MCF 10A (cell line): ENCODE results near the gene ERMP1. TPM values are rescaled to one million over a fixed set of nuclear protein-coding genes. Genes with fewer than 3 reads are reported as not detected.

ENCODE experiments used
- BruUV-seq: library from RNA; stranded (reverse); fragments of 400-500 nt; replicated peaks from 2 replicates; lab custom pipeline; 2021; lab: Mats Ljungman, UMichigan
- CTCF ChIA-PET: fragments of 300-600 bp; sonication (Branson Sonifier 250); formaldehyde crosslinking; extraction: SDS; loops from one replicate; lab custom pipeline; 2021; ENCODE audit warnings: antibody characterized with exemption, inconsistent platforms; lab: Yijun Ruan, JAX
- POLR2A ChIA-PET: fragments of 300-600, 350-650 bp; sonication (Branson Sonifier 250); formaldehyde crosslinking; extraction: SDS; loops from one replicate; lab custom pipeline; 2020; ENCODE audit warnings: antibody characterized with exemption, inconsistent platforms; lab: Yijun Ruan, JAX
- DNase-seq: peaks from one replicate; pipeline ENCODE4 v3.0.0-alpha.2; 2018; ENCODE audit not compliant: unreplicated experiment
- H3K27ac Mint-ChIP-seq: one replicate; pipeline ENCODE4 v1.8.0; 2022; ENCODE audit warnings: mild to moderate bottlenecking, low read depth, mixed read lengths; ENCODE audit not compliant: unreplicated experiment
- H3K27me3 Mint-ChIP-seq: one replicate; pipeline ENCODE4 v1.8.0; 2022; ENCODE audit warnings: mixed read lengths; ENCODE audit not compliant: insufficient read depth, unreplicated experiment
- H3K36me3 Mint-ChIP-seq: one replicate; pipeline ENCODE4 v1.8.0; 2022; ENCODE audit warnings: mild to moderate bottlenecking, moderate library complexity, mixed read lengths; ENCODE audit not compliant: insufficient read depth, unreplicated experiment
- H3K4me1 Mint-ChIP-seq: one replicate; pipeline ENCODE4 v1.8.0; 2022; ENCODE audit warnings: mixed read lengths; ENCODE audit not compliant: insufficient read depth, unreplicated experiment
- H3K4me3 Mint-ChIP-seq: one replicate; pipeline ENCODE4 v1.8.0; 2022; ENCODE audit warnings: mild to moderate bottlenecking, moderate library complexity, mixed read lengths; ENCODE audit not compliant: unreplicated experiment
- H3K9me3 Mint-ChIP-seq: one replicate; pipeline ENCODE4 v1.8.0; 2022; ENCODE audit warnings: mixed read lengths; ENCODE audit not compliant: unreplicated experiment
- CTCF ChIP-seq: fragments of 200-600 bp; IDR thresholded peaks from one replicate; pipeline ENCODE4 v1.8.0; 2022; ENCODE audit warnings: antibody characterized with exemption, mild to moderate bottlenecking; ENCODE audit not compliant: unreplicated experiment
- intact Hi-C: fragments of 100-400 bp; cut with micrococcal nuclease; formaldehyde crosslinking; loops from 2 replicates; pipeline ENCODE4 v1.14.1; 2022
- total RNA-seq: library from RNA; stranded (reverse); gene quantifications from 2 replicates; pipeline ENCODE4 v1.2.3, GENCODE V29; 2022

ERMP1 gene
- total RNA-seq, 1 experiment from 2014 or later, result 17.2 TPM

- no TSS peak for BruUV-seq
- Mint-ChIP-seq H3K4me3 (no peak overlapping the region), H3K27me3 (no peaks in the 10 kb centered on the region), H3K4me1 (peaks cover 17% of the 10 kb centered on the region), H3K36me3 (no peaks in the 10 kb centered on the region), H3K27ac (no peak overlapping the region), H3K9me3 (peaks cover 8% of the 10 kb centered on the region)
- CTCF ChIA-PET, result interaction anchor here (7.9 kb wide), 1 partner anchor 14 kb away, joined by 43 read pairs; no protein-coding TSS in a partner anchor
- no peak for TF ChIP-seq CTCF
- intact Hi-C loops, result no loop called here
- DNase-seq, result no peak
- POLR2A ChIA-PET, result interaction anchor here (1.0 kb wide), 1 partner anchor 38 kb away, joined by 3 read pairs; no protein-coding TSS in a partner anchor
These were observed 39.6 kb upstream of the ERMP1 start for GRCh38 chr9:5872511-5872910.

GRCh38 chr9:5871785-5872184 is 38.9 kb upstream of the ERMP1 start:
- H3K4me1 Mint-ChIP-seq, result peaks cover 17% of the 10 kb centered on the region
- no peak overlapping the region for H3K4me3 Mint-ChIP-seq
- no TSS peak for BruUV-seq
- intact Hi-C loops, result no loop called here
- TF ChIP-seq CTCF, result no peak
- H3K27me3 Mint-ChIP-seq, result no peaks in the 10 kb centered on the region
- H3K36me3 Mint-ChIP-seq, result no peaks in the 10 kb centered on the region
- ChIA-PET POLR2A (interaction anchor here (0.6 kb wide), 1 partner anchor 66 kb away, joined by 3 read pairs; no protein-coding TSS in a partner anchor), CTCF (interaction anchor here (0.6 to 7.9 kb wide), 3 partner anchors 12 to 161 kb away, joined by 3 to 43 read pairs (median 3); no protein-coding TSS in a partner anchor)
- no peak for DNase-seq
- H3K27ac Mint-ChIP-seq, result no peak overlapping the region
- peaks cover 8% of the 10 kb centered on the region for H3K9me3 Mint-ChIP-seq

- Mint-ChIP-seq H3K4me1 (peaks cover 12% of the 10 kb centered on the region), H3K27ac (no peak overlapping the region), H3K36me3 (no peaks in the 10 kb centered on the region), H3K9me3 (peaks cover 8% of the 10 kb centered on the region), H3K27me3 (no peaks in the 10 kb centered on the region), H3K4me3 (no peak overlapping the region)
- intact Hi-C loops, result no loop called here
- peak; percentile 26 for DNase-seq
- no TSS peak for BruUV-seq
- CTCF ChIA-PET, result interaction anchor here (1.2 to 7.9 kb wide), 4 partner anchors 8 to 72 kb away, joined by 5 to 43 read pairs (median 7); no protein-coding TSS in a partner anchor
- POLR2A ChIA-PET, result interaction anchor here (0.8 to 1.5 kb wide), 2 partner anchors 9 to 38 kb away, joined by 3 to 5 read pairs; partner anchors contain the start of gene ERMP1
- no peak for TF ChIP-seq CTCF
These were observed 37.8 kb upstream of the ERMP1 start for GRCh38 chr9:5870691-5871090.

- ChIA-PET CTCF (interaction anchor here (0.6 to 7.9 kb wide), 8 partner anchors 9 to 97 kb away, joined by 3 to 43 read pairs (median 6); no protein-coding TSS in a partner anchor), POLR2A (interaction anchor here (0.8 to 1.5 kb wide), 2 partner anchors 10 to 37 kb away, joined by 3 to 5 read pairs; partner anchors contain the start of gene ERMP1)
- peaks cover 12% of the 10 kb centered on the region for H3K4me1 Mint-ChIP-seq
- intact Hi-C loops, result no loop called here
- H3K4me3 Mint-ChIP-seq, result no peak overlapping the region
- H3K9me3 Mint-ChIP-seq, result peaks cover 3% of the 10 kb centered on the region
- H3K27ac Mint-ChIP-seq, result no peak overlapping the region
- no peaks in the 10 kb centered on the region for H3K27me3 Mint-ChIP-seq
- DNase-seq, result no peak
- H3K36me3 Mint-ChIP-seq, result no peaks in the 10 kb centered on the region
- TF ChIP-seq CTCF, result no peak
- no TSS peak for BruUV-seq
These were observed 37.1 kb upstream of the ERMP1 start for GRCh38 chr9:5870020-5870339.
